Measurements from ENCODE around the gene GDAP1L1.

The GDAP1L1 gene

DNA sequence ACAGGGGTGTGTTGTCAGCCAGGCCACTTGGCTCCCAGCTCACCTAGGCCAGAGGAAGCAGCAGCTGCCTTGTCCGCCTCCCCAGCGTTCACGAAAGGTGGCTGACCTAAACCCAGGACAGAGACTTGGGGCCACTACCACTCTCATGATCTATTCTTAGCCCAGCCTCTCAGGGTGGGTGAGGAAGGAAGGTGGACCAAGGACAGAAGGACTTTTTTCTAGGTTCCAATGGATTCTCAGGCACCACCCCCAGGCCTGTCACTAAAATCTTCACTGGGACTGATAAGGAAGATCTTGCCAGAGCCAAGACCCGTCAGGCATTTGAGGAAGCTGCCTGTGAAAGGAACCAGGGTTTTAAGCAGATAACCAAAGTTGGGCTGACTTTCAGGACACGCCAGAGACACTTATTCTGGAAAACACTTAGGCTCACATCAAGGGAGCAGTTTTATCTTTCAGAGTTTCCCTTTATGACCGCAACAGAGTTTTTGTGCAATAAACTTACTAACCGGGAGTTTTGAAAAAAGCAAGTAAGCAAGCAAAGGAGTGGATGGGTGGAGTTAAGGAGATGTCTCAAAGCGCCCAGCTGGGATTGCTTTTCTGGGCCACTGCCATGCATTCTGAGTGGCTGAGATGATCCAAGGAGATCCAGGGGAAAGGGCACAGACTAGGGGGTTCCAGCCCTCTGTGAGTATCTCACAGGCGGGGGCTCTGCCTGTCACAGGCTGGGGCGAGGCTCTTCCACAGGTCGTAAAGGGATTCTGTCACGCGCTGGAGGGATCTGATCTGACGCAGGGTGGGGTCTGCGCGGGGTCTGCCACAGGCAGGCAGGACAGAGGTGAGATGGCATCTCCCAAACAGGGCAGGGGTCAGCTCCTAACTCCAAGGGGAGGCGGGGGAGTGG lies 62.9 kb downstream of the GDAP1L1 start:
- H3K27me3 ChIP-seq (replicated peaks in 2 of 5; ENCODE audit: control insufficient read depth in 4 of 5, insufficient read depth in 5 of 5, low read length in 4 of 5): no peaks in the 10 kb centered on the region
- POLR2A ChIA-PET: no interaction called here
- no peaks in the 10 kb centered on the region for H3K9me3 ChIP-seq (ENCODE audit: control extremely low read depth in 1 of 5, control insufficient read depth in 4 of 5, insufficient read depth in 2 of 5, low read depth in 1 of 5, low read length in 4 of 5)
- CTCF ChIA-PET: interaction anchor here (0.5 to 8.2 kb wide), 15 partner anchors 8 to 193 kb away, joined by 3 to 166 read pairs (median 4); no protein-coding TSS in a partner anchor
- H3K4me3 ChIP-seq (ENCODE audit: control insufficient read depth in 1 of 7, extremely low read depth in 1 of 7, insufficient read depth in 4 of 7, low read depth in 2 of 7, low read length in 6 of 7): peak overlapping the region; percentile 62 to 90 (median 80)
- H3K4me1 ChIP-seq (ENCODE audit: control extremely low read depth in 1 of 4, control insufficient read depth in 4 of 4, insufficient read depth in 4 of 4, low read length in 3 of 4): peaks cover 0 to 14% (median 13%) of the 10 kb centered on the region in 4 experiments
- H3K27ac ChIP-seq (ENCODE audit: insufficient read depth in 1 of 2, low read depth in 1 of 2, low read length in 2 of 2, poor library complexity in 1 of 2, severe bottlenecking in 2 of 2): peak overlapping the region in 1 of 2 experiments; percentile 19
- H3K36me3 ChIP-seq (ENCODE audit: control insufficient read depth in 4 of 4, insufficient read depth in 4 of 4, low read length in 3 of 4): no peaks in the 10 kb centered on the region
- peak; percentile 28 to 53 (median 44) for DNase-seq
- 27% methylated on average over 15 of the region's 17 CpGs for WGBS (ENCODE audit: insufficient coverage)

GRCh38 chr20:44310664-44311639 lies 63.8 kb downstream of the GDAP1L1 start, which contains the start of gene FITM2:
Gene FITM2 (minus strand): TSS chr20:44311202. CDS start chr20:44311148, 54 bp downstream.
- Histone ChIP-seq H3K27ac (ENCODE audit: insufficient read depth in 1 of 2, low read depth in 1 of 2, low read length in 2 of 2, poor library complexity in 1 of 2, severe bottlenecking in 2 of 2) (peak within 1 kb of the TSS in 1 of 2 experiments; percentile 19), H3K9me3 (ENCODE audit: control extremely low read depth in 1 of 5, control insufficient read depth in 4 of 5, insufficient read depth in 2 of 5, low read depth in 1 of 5, low read length in 4 of 5) (no peaks in the 10 kb centered on the region), H3K27me3 (replicated peaks in 2 of 5; ENCODE audit: control insufficient read depth in 4 of 5, insufficient read depth in 5 of 5, low read length in 4 of 5) (no peaks in the 10 kb centered on the region), H3K4me3 (ENCODE audit: control insufficient read depth in 1 of 7, extremely low read depth in 1 of 7, insufficient read depth in 4 of 7, low read depth in 2 of 7, low read length in 6 of 7) (peak within 1 kb of the TSS; percentile 62 to 90 (median 80)), H3K4me1 (ENCODE audit: control extremely low read depth in 1 of 4, control insufficient read depth in 4 of 4, insufficient read depth in 4 of 4, low read length in 3 of 4) (peaks cover 0 to 14% (median 13%) of the 10 kb centered on the region in 4 experiments), H3K36me3 (ENCODE audit: control insufficient read depth in 4 of 4, insufficient read depth in 4 of 4, low read length in 3 of 4) (no peaks in the 10 kb centered on the region)
- POLR2A ChIA-PET: no interaction called here
- DNase-seq: peak; percentile 95 to 97 (median 96)
- WGBS (ENCODE audit: insufficient coverage): 0% methylated on average over 63 of the region's 70 CpGs
- CTCF ChIA-PET: interaction anchor here (0.5 to 8.2 kb wide), 19 partner anchors 9 to 194 kb away, joined by 3 to 166 read pairs (median 4); no protein-coding TSS in a partner anchor

DNA sequence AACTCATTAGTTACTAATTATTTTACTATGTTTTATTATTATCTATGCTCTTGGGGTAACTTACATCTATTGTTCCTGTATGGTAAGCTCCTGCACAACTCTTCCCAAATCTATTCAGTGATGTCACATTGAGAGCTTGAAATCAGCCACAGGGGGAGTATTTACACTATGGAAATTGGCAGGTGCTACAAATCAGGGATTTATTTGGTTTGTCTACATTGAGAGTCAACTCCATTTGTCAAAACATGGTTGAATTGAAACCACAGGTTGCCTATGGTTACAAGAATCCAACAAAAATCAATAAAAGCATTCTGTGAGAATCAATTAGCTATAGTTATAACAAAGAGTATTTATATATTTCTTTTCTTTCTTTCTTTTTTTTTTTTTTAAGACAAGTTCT lies 67.8 kb downstream of the GDAP1L1 start:
- Histone ChIP-seq H3K27ac (ENCODE audit: insufficient read depth in 1 of 2, low read depth in 1 of 2, low read length in 2 of 2, poor library complexity in 1 of 2, severe bottlenecking in 2 of 2) (no peak overlapping the region), H3K27me3 (replicated peaks in 2 of 5; ENCODE audit: control insufficient read depth in 4 of 5, insufficient read depth in 5 of 5, low read length in 4 of 5) (peaks cover 0 to 4% (median 0%) of the 10 kb centered on the region in 5 experiments), H3K36me3 (ENCODE audit: control insufficient read depth in 4 of 4, insufficient read depth in 4 of 4, low read length in 3 of 4) (no peaks in the 10 kb centered on the region), H3K4me3 (ENCODE audit: control insufficient read depth in 1 of 7, extremely low read depth in 1 of 7, insufficient read depth in 4 of 7, low read depth in 2 of 7, low read length in 6 of 7) (no peak overlapping the region), H3K9me3 (ENCODE audit: control extremely low read depth in 1 of 5, control insufficient read depth in 4 of 5, insufficient read depth in 2 of 5, low read depth in 1 of 5, low read length in 4 of 5) (no peaks in the 10 kb centered on the region), H3K4me1 (ENCODE audit: control extremely low read depth in 1 of 4, control insufficient read depth in 4 of 4, insufficient read depth in 4 of 4, low read length in 3 of 4) (peaks cover 0 to 12% (median 10%) of the 10 kb centered on the region in 4 experiments)
- POLR2A ChIA-PET: no interaction called here
- no peak for DNase-seq
- CTCF ChIA-PET: interaction anchor here (1.3 to 8.2 kb wide), 2 partner anchors 70 to 99 kb away, joined by 3 to 166 read pairs; no protein-coding TSS in a partner anchor

DNA sequence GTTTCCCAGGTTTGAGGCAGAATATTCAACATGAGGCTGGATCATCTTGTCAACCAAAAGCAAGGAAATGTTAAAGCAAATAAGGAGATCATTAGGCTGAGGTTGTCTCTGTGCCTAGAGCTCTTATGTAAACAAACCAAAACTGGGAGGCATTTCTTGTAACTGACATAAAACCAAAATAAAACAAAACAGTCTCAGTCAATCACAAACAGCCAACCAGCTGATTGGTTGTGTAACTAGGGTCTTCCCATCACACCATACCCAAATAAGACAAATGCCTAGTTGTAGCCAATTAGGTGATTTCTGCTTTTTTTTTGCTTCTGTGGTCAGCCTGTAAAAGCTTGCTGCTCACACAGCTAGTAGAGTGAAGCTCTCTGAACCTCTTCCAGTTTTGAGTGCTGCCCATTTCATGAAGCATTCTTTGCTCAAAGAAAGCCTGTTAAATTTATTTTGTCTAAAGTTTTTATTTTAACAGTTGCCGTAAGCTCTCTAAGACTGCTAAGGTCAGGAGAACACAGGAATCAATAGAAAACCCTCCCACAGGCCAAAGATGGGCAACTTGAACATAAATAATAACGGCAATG lies 72.8 kb downstream of the GDAP1L1 start:
- POLR2A ChIA-PET: no interaction called here
- peak in 2 of 3 donors; percentile 14 to 25 for DNase-seq
- CTCF ChIA-PET: interaction anchor here (0.6 to 1.9 kb wide), 5 partner anchors 9 to 343 kb away, joined by 3 to 8 read pairs (median 4); partner anchors contain the start of gene FITM2

DNA sequence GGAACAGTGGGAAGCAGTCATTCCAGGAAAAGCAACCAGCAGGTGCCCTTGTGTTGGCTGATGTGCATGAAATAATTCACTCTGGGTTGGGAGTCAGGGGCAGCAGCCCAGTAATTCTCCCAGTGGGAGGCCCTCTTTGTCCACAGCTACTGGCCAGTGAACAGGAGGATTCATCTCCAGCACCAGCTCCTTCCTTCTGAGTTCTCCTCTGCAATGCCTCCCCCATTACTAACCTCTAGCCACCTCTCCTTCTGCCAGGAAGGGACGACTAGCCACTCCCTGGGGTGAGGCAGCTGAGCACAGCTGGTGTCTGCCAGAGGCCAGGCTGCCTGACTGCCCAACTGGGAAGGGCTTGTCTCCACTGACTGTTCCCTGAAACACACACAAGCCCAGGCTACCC lies 77.2 kb downstream of the GDAP1L1 start:
- 22% methylated on average over 1 of the region's 1 CpG for WGBS (ENCODE audit: insufficient coverage)
- no peak for DNase-seq
- CTCF ChIA-PET: interaction anchor here (0.9 to 4.9 kb wide), 4 partner anchors 13 to 359 kb away, joined by 3 to 27 read pairs (median 4); partner anchors contain the start of gene FITM2
- Histone ChIP-seq H3K4me1 (ENCODE audit: control extremely low read depth in 1 of 4, control insufficient read depth in 4 of 4, insufficient read depth in 4 of 4, low read length in 3 of 4) (peaks cover 0 to 4% (median 2%) of the 10 kb centered on the region in 4 experiments), H3K4me3 (ENCODE audit: control insufficient read depth in 1 of 7, extremely low read depth in 1 of 7, insufficient read depth in 4 of 7, low read depth in 2 of 7, low read length in 6 of 7) (no peak overlapping the region), H3K9me3 (ENCODE audit: control extremely low read depth in 1 of 5, control insufficient read depth in 4 of 5, insufficient read depth in 2 of 5, low read depth in 1 of 5, low read length in 4 of 5) (no peaks in the 10 kb centered on the region), H3K36me3 (ENCODE audit: control insufficient read depth in 4 of 4, insufficient read depth in 4 of 4, low read length in 3 of 4) (no peaks in the 10 kb centered on the region), H3K27ac (ENCODE audit: insufficient read depth in 1 of 2, low read depth in 1 of 2, low read length in 2 of 2, poor library complexity in 1 of 2, severe bottlenecking in 2 of 2) (no peak overlapping the region), H3K27me3 (replicated peaks in 2 of 5; ENCODE audit: control insufficient read depth in 4 of 5, insufficient read depth in 5 of 5, low read length in 4 of 5) (peaks cover 0 to 20% (median 7%) of the 10 kb centered on the region in 5 experiments)
- POLR2A ChIA-PET: no interaction called here

More for the DNA sequence above, 72.8 kb downstream of the GDAP1L1 start:
- Histone ChIP-seq H3K36me3 (ENCODE audit: control insufficient read depth in 4 of 4, insufficient read depth in 4 of 4, low read length in 3 of 4) (no peaks in the 10 kb centered on the region), H3K4me3 (ENCODE audit: control insufficient read depth in 1 of 7, extremely low read depth in 1 of 7, insufficient read depth in 4 of 7, low read depth in 2 of 7, low read length in 6 of 7) (no peak overlapping the region), H3K27me3 (replicated peaks in 2 of 5; ENCODE audit: control insufficient read depth in 4 of 5, insufficient read depth in 5 of 5, low read length in 4 of 5) (peaks cover 0 to 4% (median 0%) of the 10 kb centered on the region in 5 experiments), H3K27ac (ENCODE audit: insufficient read depth in 1 of 2, low read depth in 1 of 2, low read length in 2 of 2, poor library complexity in 1 of 2, severe bottlenecking in 2 of 2) (no peak overlapping the region), H3K4me1 (ENCODE audit: control extremely low read depth in 1 of 4, control insufficient read depth in 4 of 4, insufficient read depth in 4 of 4, low read length in 3 of 4) (no peaks in the 10 kb centered on the region), H3K9me3 (ENCODE audit: control extremely low read depth in 1 of 5, control insufficient read depth in 4 of 5, insufficient read depth in 2 of 5, low read depth in 1 of 5, low read length in 4 of 5) (no peaks in the 10 kb centered on the region)
- WGBS (ENCODE audit: insufficient coverage): 100% methylated on average over 1 of the region's 2 CpGs

GRCh38 chr20:44326391-44327159 lies 79.5 kb downstream of the GDAP1L1 start:
- no peaks in the 10 kb centered on the region for H3K36me3 ChIP-seq (ENCODE audit: control insufficient read depth in 4 of 4, insufficient read depth in 4 of 4, low read length in 3 of 4)
- ChIA-PET POLR2A (no interaction called here), CTCF (interaction anchor here (1.4 to 4.9 kb wide), 2 partner anchors 15 to 109 kb away, joined by 4 to 27 read pairs; partner anchors contain the start of gene FITM2)
- H3K27me3 ChIP-seq (replicated peaks in 2 of 5; ENCODE audit: control insufficient read depth in 4 of 5, insufficient read depth in 5 of 5, low read length in 4 of 5): peaks cover 0 to 20% (median 7%) of the 10 kb centered on the region in 5 experiments
- peak in 2 of 3 donors; percentile 13 to 29 for DNase-seq
- peak overlapping the region in 3 of 7 experiments; percentile 28 to 36 (median 33) for H3K4me3 ChIP-seq (ENCODE audit: control insufficient read depth in 1 of 7, extremely low read depth in 1 of 7, insufficient read depth in 4 of 7, low read depth in 2 of 7, low read length in 6 of 7)
- H3K27ac ChIP-seq (ENCODE audit: insufficient read depth in 1 of 2, low read depth in 1 of 2, low read length in 2 of 2, poor library complexity in 1 of 2, severe bottlenecking in 2 of 2): no peak overlapping the region
- WGBS (ENCODE audit: insufficient coverage): 10% methylated on average over 21 of the region's 50 CpGs
- peaks cover 0 to 4% (median 2%) of the 10 kb centered on the region in 4 experiments for H3K4me1 ChIP-seq (ENCODE audit: control extremely low read depth in 1 of 4, control insufficient read depth in 4 of 4, insufficient read depth in 4 of 4, low read length in 3 of 4)
- H3K9me3 ChIP-seq (ENCODE audit: control extremely low read depth in 1 of 5, control insufficient read depth in 4 of 5, insufficient read depth in 2 of 5, low read depth in 1 of 5, low read length in 4 of 5): no peaks in the 10 kb centered on the region

All from common myeloid progenitor, CD34-positive (primary cell).